ENCODE results near the gene TSEN54.

TSEN54 gene

GRCh38 chr17:75514299-75514918 is 1.9 kb upstream of the TSEN54 start:
- H3K4me3 ChIP-seq (ENCODE audit: low read depth, low read length): peak overlapping the region; percentile 49
- no peak for TF ChIP-seq CTCF (IDR thresholded peaks at IDR 0.05; ENCODE audit: borderline replicate concordance, insufficient read depth, low read depth, low read length)

GRCh38 chr17:75514919-75515495 is 1.3 kb upstream of the TSEN54 start:
- H3K4me3 ChIP-seq (ENCODE audit: low read depth, low read length): peak overlapping the region; percentile 49
- no peak for TF ChIP-seq CTCF (IDR thresholded peaks at IDR 0.05; ENCODE audit: borderline replicate concordance, insufficient read depth, low read depth, low read length)

GRCh38 chr17:75515496-75516254 is 653 bp upstream of the TSEN54 start, which contains the start of gene CASKIN2:
Gene CASKIN2, minus strand, starts transcription at chr17:75515537. Its CDS starts 1,733 bp downstream, at chr17:75513804.
- peak within 1 kb of the TSS; percentile 49 for H3K4me3 ChIP-seq (ENCODE audit: low read depth, low read length)

GRCh38 chr17:75516619-75517296 is 430 bp downstream of the TSEN54 start:
- no peak for TF ChIP-seq CTCF (IDR thresholded peaks at IDR 0.05; ENCODE audit: borderline replicate concordance, insufficient read depth, low read depth, low read length)
- peak overlapping the region; percentile 79 for H3K4me3 ChIP-seq (ENCODE audit: low read depth, low read length)

More at GRCh38 chr17:75515496-75516254, 653 bp upstream of the TSEN54 start, which contains the start of gene CASKIN2:
- peak; percentile 99 for TF ChIP-seq CTCF (IDR thresholded peaks at IDR 0.05; ENCODE audit: borderline replicate concordance, insufficient read depth, low read depth, low read length)

- H3K4me3 ChIP-seq (ENCODE audit: low read depth, low read length): peak overlapping the region; percentile 79
- peak; percentile 38; the same call in 1 of the 2 replicates for TF ChIP-seq CTCF (IDR thresholded peaks at IDR 0.05; ENCODE audit: borderline replicate concordance, insufficient read depth, low read depth, low read length)
These were observed 1.1 kb downstream of the TSEN54 start for GRCh38 chr17:75517297-75517865.

GRCh38 chr17:75518201-75518600 is 1.9 kb downstream of the TSEN54 start:
- no peak overlapping the region for H3K4me3 ChIP-seq (ENCODE audit: low read depth, low read length)

More at GRCh38 chr17:75518201-75518600, 1.9 kb downstream of the TSEN54 start:
- no peak for TF ChIP-seq CTCF (IDR thresholded peaks at IDR 0.05; ENCODE audit: borderline replicate concordance, insufficient read depth, low read depth, low read length)

Measured in GM12875 (cell line).